Hepatocyte (in vitro differentiated cells): ENCODE measurements around the gene NDUFS6. TPM values are rescaled to one million over a fixed set of nuclear protein-coding genes. Genes with fewer than 3 reads are reported as not detected.

ENCODE experiments used
- DNase-seq: peaks from one replicate; pipeline ENCODE4 v3.0.0-alpha.2; 2016; ENCODE audit warnings: low spot score
- H2AFZ ChIP-seq: fragments of 200-600 bp; sonication (generic); 2 replicates; pipeline ENCODE4 v1.6.0; 2016; ENCODE audit warnings: antibody characterized with exemption, mild to moderate bottlenecking
- H3K27ac ChIP-seq: fragments of 200-600 bp; sonication (generic); 2 replicates; pipeline ENCODE4 v1.5.1; 2016; ENCODE audit warnings: mild to moderate bottlenecking
- H3K27me3 ChIP-seq: fragments of 200-600 bp; sonication (generic); 2 replicates; pipeline ENCODE4 v1.6.1; 2016
- H3K36me3 ChIP-seq: fragments of 200-600 bp; sonication (generic); replicated peaks from 2 replicates; pipeline ENCODE4 v1.5.1; 2016; ENCODE audit warnings: low read depth; ENCODE audit not compliant: insufficient read depth
- H3K4me1 ChIP-seq: fragments of 200-600 bp; sonication (generic); 2 replicates; pipeline ENCODE4 v1.5.1; 2016; ENCODE audit warnings: mild to moderate bottlenecking, moderate library complexity; ENCODE audit not compliant: insufficient read depth
- H3K4me2 ChIP-seq: fragments of 200-600 bp; sonication (generic); 2 replicates; pipeline ENCODE4 v1.6.0; 2016
- H3K4me3 ChIP-seq: fragments of 200-600 bp; sonication (generic); 2 replicates; pipeline ENCODE4 v1.5.1; 2016; ENCODE audit warnings: mild to moderate bottlenecking
- H3K79me2 ChIP-seq: fragments of 200-600 bp; sonication (generic); 2 replicates; pipeline ENCODE4 v1.6.0; 2017; ENCODE audit warnings: mild to moderate bottlenecking
- H3K9me2 ChIP-seq: fragments of 200-600 bp; sonication (generic); replicated peaks from 2 replicates; pipeline ENCODE4 v1.6.0; 2017; ENCODE audit warnings: mild to moderate bottlenecking; ENCODE audit not compliant: insufficient read depth
- H3K9me3 ChIP-seq: fragments of 200-600 bp; sonication (generic); 2 replicates; pipeline ENCODE4 v1.5.1; 2016; ENCODE audit warnings: low read depth, mild to moderate bottlenecking
- H4K20me1 ChIP-seq: fragments of 200-600 bp; sonication (generic); 2 replicates; pipeline ENCODE4 v1.6.0; 2016; ENCODE audit warnings: mild to moderate bottlenecking; ENCODE audit not compliant: insufficient read depth, poor library complexity, severe bottlenecking
- CTCF ChIP-seq: fragments of 200-600 bp; sonication (generic); IDR thresholded peaks from 2 replicates; pipeline ENCODE4 v1.5.1; 2016; ENCODE audit warnings: antibody characterized with exemption, mild to moderate bottlenecking; ENCODE audit not compliant: poor library complexity
- EZH2 ChIP-seq: fragments of 200-600 bp; sonication (generic); IDR thresholded peaks from 2 replicates; pipeline ENCODE4 v1.6.1; 2016; ENCODE audit warnings: antibody characterized with exemption, mild to moderate bottlenecking, borderline replicate concordance
- EZH2phosphoT487 ChIP-seq: fragments of 200-600 bp; sonication (generic); IDR thresholded peaks from one replicate; pipeline ENCODE4 v1.6.1; 2018; ENCODE audit warnings: antibody characterized with exemption, mild to moderate bottlenecking, low read depth, moderate library complexity; ENCODE audit not compliant: unreplicated experiment, severe bottlenecking
- WGBS: methylation state at CpG from one replicate; pipeline ENCODE4 v1.1.6; 2016; ENCODE audit warnings: low lambda C conversion rate; ENCODE audit errors: missing lambda C conversion rate; 5-methylcytosine and 5-hydroxymethylcytosine counted together
- polyA plus RNA-seq: library from polyadenylated mRNA; unstranded; fragments of >200 nt; fragmentation: Nextera tagmentation; extraction: Ambion mirVana; gene quantifications from 2 replicates; pipeline ENCODE4 v1.2.1, GENCODE V29; 2016
- total RNA-seq: library from RNA; depleted of rRNA; stranded (reverse); fragments of >200 nt; gene quantifications from 2 replicates; pipeline ENCODE4 v1.2.3, GENCODE V29; 2014

The NDUFS6 gene
- total and polyA plus RNA-seq, 2 experiments from 2014 or later: 29.3 to 108 TPM

- Histone ChIP-seq H2AFZ (no peak overlapping the region), H3K27ac (no peak overlapping the region), H3K36me3 (no peaks in the 10 kb centered on the region), H3K4me3 (no peak overlapping the region), H4K20me1 (no peaks in the 10 kb centered on the region), H3K9me3 (no peaks in the 10 kb centered on the region), H3K9me2 (no peaks in the 10 kb centered on the region), H3K4me2 (no peak overlapping the region), H3K4me1 (no peaks in the 10 kb centered on the region), H3K79me2 (no peaks in the 10 kb centered on the region), H3K27me3 (no peaks in the 10 kb centered on the region)
- DNase-seq: no peak
- WGBS: 92% methylated on average over 26 of the region's 26 CpGs
- TF ChIP-seq EZH2: no peak
- no peak for TF ChIP-seq EZH2phosphoT487
- no peak for TF ChIP-seq CTCF
Observed at GRCh38 chr5:1827025-1827885, 26.0 kb downstream of the NDUFS6 start.

- WGBS: 50% methylated on average over 32 of the region's 39 CpGs
- H3K4me1 ChIP-seq: no peaks in the 10 kb centered on the region
- H3K27ac ChIP-seq: no peak overlapping the region
- H3K4me3 ChIP-seq: no peak overlapping the region
- H4K20me1 ChIP-seq: no peaks in the 10 kb centered on the region
- H3K9me3 ChIP-seq: no peaks in the 10 kb centered on the region
- no peak for DNase-seq
- TF ChIP-seq CTCF: no peak
- no peak for TF ChIP-seq EZH2phosphoT487
- no peak for TF ChIP-seq EZH2
- no peaks in the 10 kb centered on the region for H3K9me2 ChIP-seq
- no peaks in the 10 kb centered on the region for H3K79me2 ChIP-seq
- H3K36me3 ChIP-seq: no peaks in the 10 kb centered on the region
- H3K27me3 ChIP-seq: no peaks in the 10 kb centered on the region
- no peak overlapping the region for H2AFZ ChIP-seq
- H3K4me2 ChIP-seq: no peak overlapping the region
Observed at GRCh38 chr5:1827886-1828397, 26.7 kb downstream of the NDUFS6 start.

GRCh38 chr5:1830571-1831228 is 29.5 kb downstream of the NDUFS6 start:
- H3K9me3 ChIP-seq: no peaks in the 10 kb centered on the region
- no peak for TF ChIP-seq EZH2
- no peak for TF ChIP-seq EZH2phosphoT487
- TF ChIP-seq CTCF: no peak
- no peaks in the 10 kb centered on the region for H4K20me1 ChIP-seq
- H3K4me3 ChIP-seq: no peak overlapping the region
- WGBS: 76% methylated on average over 17 of the region's 17 CpGs
- no peak overlapping the region for H2AFZ ChIP-seq
- no peak for DNase-seq
- H3K4me2 ChIP-seq: no peak overlapping the region
- no peaks in the 10 kb centered on the region for H3K36me3 ChIP-seq
- no peaks in the 10 kb centered on the region for H3K9me2 ChIP-seq
- H3K4me1 ChIP-seq: no peaks in the 10 kb centered on the region
- no peaks in the 10 kb centered on the region for H3K27me3 ChIP-seq
- no peaks in the 10 kb centered on the region for H3K79me2 ChIP-seq
- H3K27ac ChIP-seq: no peak overlapping the region
